Lung microvascular endothelial cell (primary cell): ENCODE measurements around the gene BIN1. TPM values are rescaled to one million over a fixed set of nuclear protein-coding genes. Genes with fewer than 3 reads are reported as not detected.

Experiments used
- DNase-seq, 2 donors: peaks; one replicate each; pipeline versions ENCODE4 v3.0.0 to v3.0.0-alpha.2; 2010; ENCODE audit warnings: low read depth in 2 of 2
- total RNA-seq: library from RNA; depleted of rRNA; stranded (reverse); fragments of >200 nt; gene quantifications from 2 replicates; pipeline ENCODE4 v1.2.1, GENCODE V29; 2014

BIN1 gene
- total RNA-seq, 1 donor from 2014 or later, result 30.0 TPM

DNA sequence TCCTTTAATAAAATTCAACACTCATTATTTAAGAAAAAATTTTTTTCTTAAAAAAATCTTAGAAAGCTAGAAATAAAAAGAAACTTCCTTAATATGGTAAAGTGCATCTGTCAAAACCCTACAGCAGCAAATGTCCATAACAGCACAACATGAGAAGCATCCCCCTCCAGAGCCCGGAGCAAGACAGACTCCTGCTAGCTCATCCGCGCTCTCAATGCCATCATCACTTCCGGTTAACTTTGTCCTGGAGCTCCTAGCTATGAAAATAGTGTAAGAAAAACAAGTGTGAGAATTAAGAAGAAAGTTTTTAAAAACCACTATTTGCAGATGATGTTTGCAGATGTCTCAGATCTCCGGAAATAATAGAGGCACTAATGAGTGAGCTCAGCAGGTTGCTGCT, 105.2 kb downstream of the BIN1 start:
- no peak for DNase-seq

DNA sequence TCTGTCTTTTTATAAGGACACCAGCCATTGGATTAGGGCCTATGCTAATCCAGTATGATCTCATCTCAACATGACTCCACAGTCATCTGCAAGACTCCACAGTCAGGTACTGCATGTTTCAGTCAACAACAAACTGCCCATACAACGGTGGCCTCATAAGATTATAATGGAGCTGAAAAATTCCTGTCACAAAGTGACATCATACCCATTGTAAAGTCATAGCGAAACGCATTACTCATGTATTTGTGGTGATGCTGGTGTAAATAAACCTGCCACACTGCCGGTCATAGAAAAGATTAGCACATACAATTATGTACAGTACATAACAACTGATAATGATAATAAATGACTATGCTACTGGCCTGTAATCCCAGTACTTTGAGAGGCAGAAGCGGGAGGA, 106.0 kb downstream of the BIN1 start:
- no peak for DNase-seq

DNA sequence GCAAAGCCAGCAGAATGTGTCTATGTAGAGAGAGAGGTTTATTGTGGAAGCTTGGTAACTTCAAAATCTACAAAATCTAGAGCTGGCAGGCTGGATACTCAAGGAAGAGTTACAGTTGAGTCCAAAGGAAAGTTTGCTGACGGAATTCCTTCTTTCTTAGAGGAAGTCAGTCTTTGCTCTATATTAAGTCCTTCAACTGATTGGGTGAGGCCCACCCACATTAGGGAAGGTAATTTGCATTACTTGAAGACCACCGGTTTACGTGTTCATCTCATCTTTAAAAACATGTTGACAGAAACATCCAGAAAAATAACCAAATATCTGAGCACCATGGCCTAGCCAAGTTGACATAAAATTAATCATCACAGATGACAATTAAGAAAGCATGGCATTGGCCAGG, 106.8 kb downstream of the BIN1 start:
- DNase-seq, result no peak

DNA sequence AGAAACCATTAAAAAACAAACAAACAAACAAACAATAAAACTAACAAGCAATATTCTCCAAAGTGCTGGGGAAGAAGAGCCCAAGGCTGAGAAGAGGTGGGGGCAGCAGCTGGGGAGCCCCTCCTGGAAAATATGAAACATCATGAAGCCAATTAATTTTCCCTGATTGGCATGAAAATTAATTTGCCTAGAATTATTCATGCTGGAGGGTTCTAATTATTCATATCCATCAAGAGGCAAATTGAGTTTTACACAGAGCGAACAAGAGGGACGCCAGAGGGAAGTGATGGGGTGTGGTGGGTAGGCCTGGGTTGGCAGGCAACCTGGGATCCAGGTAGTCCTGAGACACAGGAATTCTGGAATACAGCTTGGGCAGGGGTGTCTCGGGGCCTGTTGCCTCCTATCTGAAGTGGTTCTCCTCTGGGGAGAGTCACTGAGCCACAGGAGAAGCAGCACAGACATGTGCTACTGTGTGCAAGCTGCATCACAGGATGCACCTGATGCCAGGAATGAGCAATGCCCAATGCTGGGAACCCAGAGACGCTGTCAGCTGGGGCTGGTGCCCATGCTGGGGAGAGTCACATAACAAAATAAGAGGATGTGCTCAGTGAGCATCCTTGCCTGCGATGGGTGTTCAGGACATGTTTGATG, 107.7 kb downstream of the BIN1 start:
- no peak for DNase-seq

DNA sequence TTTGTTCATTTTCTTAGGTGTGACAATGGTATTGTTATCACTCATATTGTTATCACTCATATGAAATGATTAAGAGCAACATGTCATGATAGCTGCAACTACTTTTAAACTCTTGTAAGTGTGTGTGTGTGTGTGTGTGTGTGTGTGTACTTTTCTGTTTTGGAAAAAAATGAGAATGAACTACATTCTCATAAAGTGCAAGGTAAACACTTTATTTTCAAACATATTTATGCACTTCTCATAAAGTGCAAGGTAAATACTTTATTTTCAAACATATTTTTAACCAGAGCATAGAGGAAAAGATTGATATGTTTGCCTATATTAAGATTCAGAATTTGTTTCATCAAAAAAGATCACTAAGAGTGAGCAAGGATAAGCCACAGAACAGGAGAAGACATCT, 108.5 kb downstream of the BIN1 start:
- DNase-seq, result no peak

Other genes starting within 250 kb of the BIN1 start
- not detected in 2 replicates for gene TEX51, start 208.3 kb downstream of the BIN1 start, total RNA-seq
- gene CYP27C1, start 113.1 kb upstream of the BIN1 start, total RNA-seq, result not detected in 2 replicates
- gene ERCC3, start 187.0 kb upstream of the BIN1 start, total RNA-seq, result 23.1 and 28.8 TPM in 2 replicates